HCEC 1CT (cell line): ENCODE results near the gene PFKP.

Experiments
- DNase-seq: peaks from one replicate; pipeline ENCODE4 v3.0.0-alpha.2; 2017

Gene PFKP

GRCh38 chr10:3136763-3137611, 69.6 kb downstream of the PFKP start:
- no peak for DNase-seq

- DNase-seq = no peak
Observed at GRCh38 chr10:3137958-3138726, 70.8 kb downstream of the PFKP start.

GRCh38 chr10:3139216-3139910, 72.0 kb downstream of the PFKP start:
- no peak for DNase-seq

GRCh38 chr10:3140280-3140679, 72.9 kb downstream of the PFKP start:
- no peak for DNase-seq

- DNase-seq = no peak
Observed at GRCh38 chr10:3141351-3142005, 74.1 kb downstream of the PFKP start.

GRCh38 chr10:3142146-3142875, 75.0 kb downstream of the PFKP start:
- DNase-seq = no peak

- no peak for DNase-seq
Observed at GRCh38 chr10:3143366-3143765, 76.0 kb downstream of the PFKP start.

GRCh38 chr10:3143791-3144434, 76.6 kb downstream of the PFKP start:
- no peak for DNase-seq

GRCh38 chr10:3145366-3145765, 78.0 kb downstream of the PFKP start:
- DNase-seq = no peak

- no peak for DNase-seq
Observed at GRCh38 chr10:3146289-3146688, 78.9 kb downstream of the PFKP start.

GRCh38 chr10:3147117-3147820, 79.9 kb downstream of the PFKP start:
- no peak for DNase-seq

- DNase-seq = no peak
Observed at GRCh38 chr10:3148041-3148440, 80.7 kb downstream of the PFKP start.

GRCh38 chr10:3148994-3149393, 81.6 kb downstream of the PFKP start:
- DNase-seq = no peak

- no peak for DNase-seq
Observed at GRCh38 chr10:3149918-3150317, 82.6 kb downstream of the PFKP start.

GRCh38 chr10:3150366-3150765, 83.0 kb downstream of the PFKP start:
- no peak for DNase-seq

GRCh38 chr10:3150961-3151360, 83.6 kb downstream of the PFKP start:
- DNase-seq = no peak

- no peak for DNase-seq
Observed at GRCh38 chr10:3151889-3152565, 84.7 kb downstream of the PFKP start.

- DNase-seq = no peak
Observed at GRCh38 chr10:3152566-3152935, 85.2 kb downstream of the PFKP start.

GRCh38 chr10:3154666-3155065, 87.3 kb downstream of the PFKP start:
- no peak for DNase-seq

- DNase-seq = no peak
Observed at GRCh38 chr10:3159152-3159551, 91.8 kb downstream of the PFKP start.

GRCh38 chr10:3162533-3162932, 95.2 kb downstream of the PFKP start:
- DNase-seq = no peak
